Measurements from ENCODE around the gene ZWILCH. TPM values are rescaled to one million over a fixed set of nuclear protein-coding genes. Genes with fewer than 3 reads are reported as not detected.
A peak's percentile ranks its signal among the peaks of the same experiment; 100 is the strongest.

ZWILCH gene
- total and polyA plus RNA-seq, 9 of the 15 experiments (the other 6 are each of a cell fraction or from before 2014, with no cell fraction given) = 32.8 to 94.2 (median 52.1) TPM

DNA sequence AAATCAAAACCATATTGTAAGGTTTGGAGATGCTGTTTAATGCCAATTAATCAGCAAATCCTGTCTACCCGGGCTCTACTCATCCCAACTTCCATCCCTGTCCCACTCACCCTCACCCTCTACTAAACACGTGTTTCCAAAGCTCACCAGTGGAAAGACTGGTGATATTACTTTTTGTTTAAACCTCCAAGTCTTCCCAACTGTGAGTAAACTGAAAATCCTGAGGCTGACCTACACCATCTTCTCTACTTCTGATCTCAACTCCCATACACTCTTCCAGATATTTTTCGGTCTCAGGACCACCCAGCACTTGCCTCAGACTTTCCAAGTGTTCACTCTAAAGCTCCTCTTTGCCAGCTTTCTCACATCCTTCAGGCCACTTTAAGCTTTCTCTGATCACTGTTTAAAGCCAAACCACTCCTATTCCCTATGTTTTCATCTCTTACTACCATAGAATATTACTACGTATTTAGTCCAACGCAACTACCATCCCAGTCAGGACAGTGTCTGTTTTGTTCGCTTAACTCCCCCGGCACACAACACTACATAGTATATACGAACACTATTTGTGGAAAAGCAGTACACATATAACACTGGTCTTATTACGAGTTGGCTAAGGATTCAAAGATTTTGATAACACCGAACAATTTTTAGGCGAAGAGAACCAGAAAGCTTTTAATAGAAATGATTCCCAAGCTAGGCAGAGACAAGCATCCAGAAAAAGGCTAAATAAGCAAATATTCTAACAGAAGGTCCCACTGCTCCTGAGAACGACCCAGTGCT lies 1.2 kb upstream of the ZWILCH start (continued):
- TF ChIP-seq HDAC1 (IDR thresholded peaks at IDR 0.05) = peak in 1 of 2 experiments; percentile 51; a peak in 1 of 4 replicates
- TF ChIP-seq SP2 (IDR thresholded peaks at IDR 0.05; ENCODE audit: extremely low read depth, low read depth, low read length, poor library complexity, severe bottlenecking) = no peak
- no peak for TF ChIP-seq ZNF57 (CRISPR knock-in tag; IDR thresholded peaks at IDR 0.05)
- TF ChIP-seq ZNF740 (CRISPR knock-in tag; IDR thresholded peaks at IDR 0.05) = no peak
- TF ChIP-seq ZNF740 (tag; IDR thresholded peaks at IDR 0.05) = no peak
- no peak for TF ChIP-seq CBX3 (IDR thresholded peaks at IDR 0.05; ENCODE audit: borderline replicate concordance in 1 of 2, low read length in 2 of 2)
- no peak for TF ChIP-seq POLR2G (IDR thresholded peaks at IDR 0.05; ENCODE audit: low read depth, low read length)
- TF ChIP-seq GATAD2A (IDR thresholded peaks at IDR 0.05) = no peak
- TF ChIP-seq LCOR (CRISPR knock-in tag; IDR thresholded peaks at IDR 0.05) = peak; percentile 12; the same call in 1 of the 2 replicates
- TF ChIP-seq, protein P1, sequence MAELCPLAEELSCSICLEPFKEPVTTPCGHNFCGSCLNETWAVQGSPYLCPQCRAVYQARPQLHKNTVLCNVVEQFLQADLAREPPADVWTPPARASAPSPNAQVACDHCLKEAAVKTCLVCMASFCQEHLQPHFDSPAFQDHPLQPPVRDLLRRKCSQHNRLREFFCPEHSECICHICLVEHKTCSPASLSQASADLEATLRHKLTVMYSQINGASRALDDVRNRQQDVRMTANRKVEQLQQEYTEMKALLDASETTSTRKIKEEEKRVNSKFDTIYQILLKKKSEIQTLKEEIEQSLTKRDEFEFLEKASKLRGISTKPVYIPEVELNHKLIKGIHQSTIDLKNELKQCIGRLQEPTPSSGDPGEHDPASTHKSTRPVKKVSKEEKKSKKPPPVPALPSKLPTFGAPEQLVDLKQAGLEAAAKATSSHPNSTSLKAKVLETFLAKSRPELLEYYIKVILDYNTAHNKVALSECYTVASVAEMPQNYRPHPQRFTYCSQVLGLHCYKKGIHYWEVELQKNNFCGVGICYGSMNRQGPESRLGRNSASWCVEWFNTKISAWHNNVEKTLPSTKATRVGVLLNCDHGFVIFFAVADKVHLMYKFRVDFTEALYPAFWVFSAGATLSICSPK (IDR thresholded peaks at IDR 0.05; ENCODE audit: borderline replicate concordance) = 0 out of 2 replicates have a peak, but pooled peaks have one; percentile 44
- TF ChIP-seq ZNF316 (IDR thresholded peaks at IDR 0.05) = peak; percentile 74; the same call in 1 of the 2 replicates
- TF ChIP-seq CHD1 (IDR thresholded peaks at IDR 0.05; ENCODE audit: low read length) = peak; percentile 61
- TF ChIP-seq MAZ (CRISPR knock-in tag; conservative IDR thresholded peaks at IDR 0.05 in 1 of 2, IDR thresholded peaks at IDR 0.05 in 1 of 2) = 0 out of 4 replicates have a peak, but pooled peaks of 1 of the 2 experiments have one; percentile 11
- TF ChIP-seq ZNF407 (IDR thresholded peaks at IDR 0.05; ENCODE audit: low read depth) = no peak
- no peak for TF ChIP-seq FOXK1 (CRISPR knock-in tag; IDR thresholded peaks at IDR 0.05; ENCODE audit: borderline replicate concordance)
